Naive thymus-derived CD4-positive, alpha-beta T cell (primary cell): ENCODE measurements around the gene NDFIP2. TPM values are rescaled to one million over a fixed set of nuclear protein-coding genes. Genes with fewer than 3 reads are reported as not detected.

ENCODE experiments used
- ATAC-seq: fragments of 150-1000 bp; cut with Tn5 transposase; 2 replicates; pipeline ENCODE4 v1.10.0; 2021; ENCODE audit warnings: mild to moderate bottlenecking, moderate library complexity
- CTCF ChIA-PET: fragments of 350-600 bp; sonication (Branson Sonifier 250); formaldehyde crosslinking; loops from one replicate; lab custom pipeline; 2021; ENCODE audit warnings: antibody characterized with exemption; lab: Charles Lee
- POLR2A ChIA-PET: fragments of 350-600 bp; sonication (Branson Sonifier 250); formaldehyde crosslinking; loops from one replicate; lab custom pipeline; 2021; ENCODE audit warnings: antibody characterized with exemption, inconsistent platforms; lab: Charles Lee
- DNase-seq, 9 donors: peaks; one replicate each; pipeline versions ENCODE4 v3.0.0 to v3.0.0-alpha.2; 2020 to 2022; ENCODE audit warnings: mixed read lengths in 1 of 9
- H3K27ac ChIP-seq: one replicate; pipeline ENCODE4 v1.7.0; 2013; ENCODE audit warnings: mild to moderate bottlenecking, low read depth, low read length, moderate library complexity
- H3K27me3 ChIP-seq, 2 donors: one replicate each; pipeline ENCODE4 v1.7.0; 2013; ENCODE audit warnings: low read length in 2 of 2, mild to moderate bottlenecking in 2 of 2, moderate library complexity in 2 of 2; ENCODE audit not compliant: control insufficient read depth in 2 of 2, insufficient read depth in 2 of 2
- H3K36me3 ChIP-seq, 3 experiments: 1 replicate in 2 of 3; 2 replicates in 1 of 3; pipeline ENCODE4 v1.7.0; 2013; ENCODE audit warnings: low read length in 3 of 3, mild to moderate bottlenecking in 3 of 3, moderate library complexity in 1 of 3; ENCODE audit not compliant: insufficient read depth in 3 of 3, control insufficient read depth in 2 of 3
- H3K4me1 ChIP-seq, 2 donors: one replicate each; pipeline ENCODE4 v1.7.0; 2013; ENCODE audit warnings: low read length in 2 of 2, mild to moderate bottlenecking in 2 of 2, moderate library complexity in 1 of 2; ENCODE audit not compliant: control insufficient read depth in 2 of 2, insufficient read depth in 2 of 2
- H3K4me3 ChIP-seq: 2 replicates; pipeline ENCODE4 v1.7.0; 2013; ENCODE audit warnings: mild to moderate bottlenecking, low read length
- H3K9me3 ChIP-seq, 3 experiments: 1 replicate in 2 of 3; 2 replicates in 1 of 3; pipeline ENCODE4 v1.7.0; 2013; ENCODE audit warnings: low read length in 3 of 3; ENCODE audit not compliant: control insufficient read depth in 2 of 3
- H3K27ac Mint-ChIP-seq, 9 donors: one replicate each; pipeline ENCODE4 v1.8.0; 2020 to 2022; ENCODE audit warnings: mixed read lengths in 9 of 9, mild to moderate bottlenecking in 8 of 9, moderate library complexity in 5 of 9, inconsistent platforms in 2 of 9
- H3K27me3 Mint-ChIP-seq, 5 donors: one replicate each; pipeline ENCODE4 v1.8.0; 2021 to 2022; ENCODE audit warnings: mixed read lengths in 5 of 5, mild to moderate bottlenecking in 1 of 5
- H3K36me3 Mint-ChIP-seq, 5 donors: one replicate each; pipeline ENCODE4 v1.8.0; 2020 to 2022; ENCODE audit warnings: mixed read lengths in 5 of 5, mild to moderate bottlenecking in 3 of 5, inconsistent platforms in 1 of 5
- H3K4me1 Mint-ChIP-seq, 7 donors: one replicate each; pipeline ENCODE4 v1.8.0; 2020 to 2022; ENCODE audit warnings: mixed read lengths in 7 of 7, mild to moderate bottlenecking in 3 of 7, inconsistent platforms in 1 of 7
- H3K4me3 Mint-ChIP-seq, 10 donors: one replicate each; pipeline ENCODE4 v1.8.0; 2020 to 2022; ENCODE audit warnings: mild to moderate bottlenecking in 10 of 10, mixed read lengths in 10 of 10, moderate library complexity in 6 of 10, inconsistent platforms in 2 of 10
- H3K9me3 Mint-ChIP-seq, 11 donors: one replicate each; pipeline ENCODE4 v1.8.0; 2020 to 2022; ENCODE audit warnings: mixed read lengths in 11 of 11, mild to moderate bottlenecking in 4 of 11, inconsistent platforms in 1 of 11, moderate library complexity in 1 of 11
- intact Hi-C, 2 donors: fragments of 100-400 bp; cut with micrococcal nuclease; formaldehyde crosslinking; loops; one replicate each; pipeline ENCODE4 v1.15.1; 2023
- polyA plus RNA-seq, 2 donors: library from polyadenylated mRNA; unstranded; fragments of 300-500 nt; fragmentation: Illumina TruSeq; gene quantifications; one replicate each; pipeline ENCODE4 v1.2.3, GENCODE V29; 2021
- total RNA-seq, 6 experiments: library from RNA in 5 of 6; stranded (reverse) in 5 of 6; gene quantifications; 1 replicate in 5 of 6; 2 replicates in 1 of 6; pipeline ENCODE4 v1.2.3 and lab custom pipeline; 2021 to 2026

The NDFIP2 gene
- total and polyA plus RNA-seq, 7 experiments from 2014 or later = 2.6 to 123 (median 5.3) TPM

- Mint-ChIP-seq H3K36me3 (peaks cover 0 to 61% (median 4%) of the 10 kb centered on the region in 5 donors), H3K27me3 (no peaks in the 10 kb centered on the region), H3K9me3 (peaks cover 0 to 21% (median 0%) of the 10 kb centered on the region in 11 donors), H3K4me3 (peak overlapping the region in 2 of 10 donors; percentile 3 to 26), H3K4me1 (peaks cover 22 to 70% (median 50%) of the 10 kb centered on the region in 7 donors), H3K27ac (peak overlapping the region in 1 of 9 donors; percentile 49)
- Histone ChIP-seq H3K36me3 (no peaks in the 10 kb centered on the region), H3K27me3 (no peaks in the 10 kb centered on the region), H3K4me1 (peaks cover 0 to 10% of the 10 kb centered on the region in 2 donors), H3K27ac (no peak overlapping the region), H3K4me3 (no peak overlapping the region), H3K9me3 (no peaks in the 10 kb centered on the region)
- ATAC-seq (no peak), DNase-seq (no peak)
- intact Hi-C loops = loop anchor here in 1 of 2 donors (2.0 kb wide), 1 partner anchor 15 kb away; no protein-coding TSS in a partner anchor
- ChIA-PET POLR2A (no interaction called here), CTCF (no interaction called here)
These were observed 20.7 kb downstream of the NDFIP2 start for GRCh38 chr13:79501538-79502232.

GRCh38 chr13:79502859-79503468, 22.0 kb downstream of the NDFIP2 start:
- H3K27ac Mint-ChIP-seq = peak overlapping the region in 3 of 9 donors; percentile 0 to 38 (median 34)
- intact Hi-C loops = loop anchor here (1.0 to 2.0 kb wide), 2 partner anchors 8 to 16 kb away; no protein-coding TSS in a partner anchor
- peaks cover 0 to 55% (median 4%) of the 10 kb centered on the region in 5 donors for H3K36me3 Mint-ChIP-seq
- H3K4me1 Mint-ChIP-seq = peaks cover 18 to 66% (median 41%) of the 10 kb centered on the region in 7 donors
- Histone ChIP-seq H3K9me3 (no peaks in the 10 kb centered on the region), H3K27ac (no peak overlapping the region), H3K27me3 (no peaks in the 10 kb centered on the region), H3K36me3 (no peaks in the 10 kb centered on the region), H3K4me1 (no peaks in the 10 kb centered on the region), H3K4me3 (no peak overlapping the region)
- peak overlapping the region in 1 of 10 donors; percentile 4 for H3K4me3 Mint-ChIP-seq
- H3K9me3 Mint-ChIP-seq = peaks cover 0 to 21% (median 0%) of the 10 kb centered on the region in 11 donors
- CTCF ChIA-PET = no interaction called here
- no peaks in the 10 kb centered on the region for H3K27me3 Mint-ChIP-seq
- POLR2A ChIA-PET = no interaction called here
- ATAC-seq (no peak), DNase-seq (no peak)

- no peak for ATAC-seq
- Mint-ChIP-seq H3K27me3 (no peaks in the 10 kb centered on the region), H3K4me1 (peaks cover 18 to 69% (median 46%) of the 10 kb centered on the region in 7 donors), H3K9me3 (peaks cover 0 to 21% (median 0%) of the 10 kb centered on the region in 11 donors), H3K27ac (peak overlapping the region in 2 of 9 donors; percentile 0 to 44), H3K4me3 (peak overlapping the region in 1 of 10 donors; percentile 4), H3K36me3 (peaks cover 0 to 57% (median 4%) of the 10 kb centered on the region in 5 donors)
- no peaks in the 10 kb centered on the region for H3K36me3 ChIP-seq
- H3K27me3 ChIP-seq = no peaks in the 10 kb centered on the region
- no peak overlapping the region for H3K27ac ChIP-seq
- H3K4me1 ChIP-seq = no peaks in the 10 kb centered on the region
- POLR2A ChIA-PET = no interaction called here
- H3K9me3 ChIP-seq = no peaks in the 10 kb centered on the region
- no peak for DNase-seq
- intact Hi-C loops = loop anchor here (1.0 to 2.0 kb wide), 2 partner anchors 8 to 17 kb away; no protein-coding TSS in a partner anchor
- H3K4me3 ChIP-seq = no peak overlapping the region
- CTCF ChIA-PET = no interaction called here
These were observed 22.6 kb downstream of the NDFIP2 start for GRCh38 chr13:79503473-79504017.

GRCh38 chr13:79508224-79508961, 27.4 kb downstream of the NDFIP2 start:
- ChIA-PET CTCF (no interaction called here), POLR2A (no interaction called here)
- peaks cover 11 to 61% (median 25%) of the 10 kb centered on the region in 7 donors for H3K4me1 Mint-ChIP-seq
- intact Hi-C loops = no loop called here
- H3K9me3 ChIP-seq = no peaks in the 10 kb centered on the region
- no peak overlapping the region for H3K4me3 ChIP-seq
- no peak for ATAC-seq
- peaks cover 0 to 47% (median 11%) of the 10 kb centered on the region in 5 donors for H3K36me3 Mint-ChIP-seq
- H3K27me3 Mint-ChIP-seq = no peaks in the 10 kb centered on the region
- peaks cover 0 to 5% (median 0%) of the 10 kb centered on the region in 11 donors for H3K9me3 Mint-ChIP-seq
- H3K4me1 ChIP-seq = no peaks in the 10 kb centered on the region
- peak overlapping the region in 1 of 10 donors; percentile 28 for H3K4me3 Mint-ChIP-seq
- no peak overlapping the region for H3K27ac ChIP-seq
- H3K27ac Mint-ChIP-seq = peak overlapping the region in 1 of 9 donors; percentile 1
- DNase-seq = no peak
- H3K27me3 ChIP-seq = no peaks in the 10 kb centered on the region
- no peaks in the 10 kb centered on the region for H3K36me3 ChIP-seq

- ChIA-PET POLR2A (no interaction called here), CTCF (no interaction called here)
These were observed 30.7 kb downstream of the NDFIP2 start for GRCh38 chr13:79511611-79512010.

GRCh38 chr13:79512950-79513349, 32.0 kb downstream of the NDFIP2 start:
- POLR2A ChIA-PET = no interaction called here
- Mint-ChIP-seq H3K27me3 (no peaks in the 10 kb centered on the region), H3K27ac (no peak overlapping the region), H3K9me3 (peaks cover 0 to 5% (median 0%) of the 10 kb centered on the region in 11 donors), H3K36me3 (peaks cover 0 to 49% (median 11%) of the 10 kb centered on the region in 5 donors), H3K4me1 (peaks cover 11 to 78% (median 26%) of the 10 kb centered on the region in 7 donors), H3K4me3 (no peak overlapping the region)
- Histone ChIP-seq H3K27me3 (no peaks in the 10 kb centered on the region), H3K4me3 (no peak overlapping the region), H3K4me1 (no peaks in the 10 kb centered on the region), H3K27ac (no peak overlapping the region), H3K36me3 (no peaks in the 10 kb centered on the region), H3K9me3 (no peaks in the 10 kb centered on the region)
- CTCF ChIA-PET = no interaction called here
- DNase-seq = no peak
- no peak for ATAC-seq
- intact Hi-C loops = no loop called here

More at GRCh38 chr13:79511611-79512010, 30.7 kb downstream of the NDFIP2 start:
- DNase-seq (no peak), ATAC-seq (no peak)
- no peak overlapping the region for H3K4me3 Mint-ChIP-seq
- H3K4me1 ChIP-seq = no peaks in the 10 kb centered on the region
- intact Hi-C loops = loop anchor here in 1 of 2 donors (1.0 kb wide), 1 partner anchor 8 kb away; no protein-coding TSS in a partner anchor
- H3K27ac ChIP-seq = no peak overlapping the region
- H3K36me3 ChIP-seq = no peaks in the 10 kb centered on the region
- no peaks in the 10 kb centered on the region for H3K27me3 Mint-ChIP-seq
- no peaks in the 10 kb centered on the region for H3K9me3 ChIP-seq
- peaks cover 0 to 46% (median 11%) of the 10 kb centered on the region in 5 donors for H3K36me3 Mint-ChIP-seq
- H3K27me3 ChIP-seq = no peaks in the 10 kb centered on the region
- H3K4me3 ChIP-seq = no peak overlapping the region
- no peak overlapping the region for H3K27ac Mint-ChIP-seq
- H3K9me3 Mint-ChIP-seq = peaks cover 0 to 5% (median 0%) of the 10 kb centered on the region in 11 donors
- H3K4me1 Mint-ChIP-seq = peaks cover 11 to 71% (median 25%) of the 10 kb centered on the region in 7 donors
